ENCODE measurements around the gene COG4.

COG4 gene

DNA sequence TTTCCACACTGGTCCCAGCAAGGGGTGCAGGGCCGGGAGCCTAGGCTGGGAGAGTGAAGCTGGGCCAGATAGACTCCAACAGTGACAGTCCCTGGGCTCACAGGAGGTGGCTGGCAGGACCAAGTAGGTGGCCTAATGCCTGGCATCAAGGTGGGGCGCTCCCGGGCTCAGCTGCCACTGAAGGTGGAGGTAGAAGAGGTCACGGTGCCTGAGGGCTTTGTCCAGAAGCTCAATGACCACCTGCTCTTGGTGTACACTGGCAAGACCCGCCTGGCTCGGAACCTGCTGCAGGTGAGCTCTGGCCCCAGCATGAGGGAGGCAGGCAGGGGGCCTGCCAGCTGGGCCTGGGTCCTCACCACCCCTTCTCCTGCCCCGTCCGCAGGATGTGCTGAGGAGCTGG lies 45.2 kb downstream of the COG4 start:
- DNase-seq: no peak

DNA sequence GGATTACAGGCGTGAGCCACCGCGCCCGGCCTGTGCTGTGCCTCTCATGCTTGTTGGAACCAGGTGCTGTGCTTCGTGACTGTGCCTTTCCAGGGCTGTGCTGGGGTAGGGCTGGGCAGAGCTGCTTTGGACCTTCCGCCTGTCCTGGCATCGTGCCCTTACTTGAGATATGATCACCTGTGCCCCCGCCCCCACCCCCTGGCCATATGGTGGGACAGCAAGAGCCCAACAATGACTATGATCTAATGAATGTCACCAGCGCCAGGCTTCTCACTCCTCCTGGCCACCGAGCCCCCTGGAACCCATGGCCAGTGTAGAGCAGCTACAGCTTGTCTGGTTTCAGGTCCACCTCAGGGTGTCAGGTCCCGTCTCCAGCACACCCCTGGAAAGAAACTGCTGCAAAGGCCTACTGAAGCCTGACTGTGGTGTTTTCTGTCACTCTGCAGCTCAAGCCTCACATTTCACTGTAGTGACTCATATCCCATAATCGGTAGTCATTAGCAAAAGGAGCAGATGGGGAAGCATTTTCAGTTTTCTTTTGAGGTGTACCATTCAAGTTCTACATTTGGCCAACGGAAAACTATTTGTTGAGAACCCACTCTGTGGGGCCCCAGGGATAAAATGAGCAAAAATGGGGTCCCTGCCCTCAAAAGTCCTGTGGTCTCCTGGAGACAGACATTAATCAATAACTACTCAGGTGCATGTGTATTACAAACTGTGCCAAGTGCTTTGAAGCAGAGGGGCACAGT lies 46.9 kb downstream of the COG4 start:
- no peak for DNase-seq

DNA sequence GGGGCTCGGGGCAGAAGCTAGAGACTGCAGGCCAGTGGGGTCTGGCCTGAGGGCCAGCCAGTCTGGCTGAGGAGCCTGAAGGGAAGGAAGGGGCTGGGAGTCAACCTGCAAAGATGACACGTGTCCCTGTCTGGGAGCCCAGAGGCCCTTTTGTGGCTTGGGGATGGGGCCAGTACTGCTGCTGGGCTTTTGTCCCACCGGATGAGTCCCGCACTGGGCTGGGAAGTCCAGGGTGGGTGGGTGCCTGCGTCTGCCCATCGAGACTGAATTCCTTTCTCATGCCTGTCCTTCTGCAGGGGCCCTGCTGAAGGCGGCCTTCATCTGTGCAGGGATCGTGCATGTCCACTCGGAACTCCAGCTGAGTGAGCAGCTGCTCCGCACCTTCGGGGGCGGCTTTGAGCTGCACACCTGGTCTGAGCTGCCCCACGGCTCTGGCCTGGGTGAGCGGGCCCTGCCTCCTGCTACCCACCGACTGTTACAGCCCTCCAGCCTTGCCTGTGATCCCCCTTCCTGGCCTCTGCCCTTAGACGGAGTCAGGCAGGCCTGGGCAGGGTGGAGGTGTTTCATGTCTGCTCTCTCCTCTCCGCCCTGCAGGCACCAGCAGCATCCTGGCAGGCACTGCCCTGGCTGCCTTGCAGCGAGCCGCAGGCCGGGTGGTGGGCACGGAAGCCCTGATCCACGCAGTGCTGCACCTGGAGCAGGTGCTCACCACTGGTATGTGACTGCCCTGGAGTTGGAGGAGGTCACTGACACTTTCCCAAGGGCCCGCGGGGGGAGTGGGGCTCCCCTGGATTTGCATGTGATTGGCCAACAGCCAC lies 48.1 kb downstream of the COG4 start:
- no peak for DNase-seq

DNA sequence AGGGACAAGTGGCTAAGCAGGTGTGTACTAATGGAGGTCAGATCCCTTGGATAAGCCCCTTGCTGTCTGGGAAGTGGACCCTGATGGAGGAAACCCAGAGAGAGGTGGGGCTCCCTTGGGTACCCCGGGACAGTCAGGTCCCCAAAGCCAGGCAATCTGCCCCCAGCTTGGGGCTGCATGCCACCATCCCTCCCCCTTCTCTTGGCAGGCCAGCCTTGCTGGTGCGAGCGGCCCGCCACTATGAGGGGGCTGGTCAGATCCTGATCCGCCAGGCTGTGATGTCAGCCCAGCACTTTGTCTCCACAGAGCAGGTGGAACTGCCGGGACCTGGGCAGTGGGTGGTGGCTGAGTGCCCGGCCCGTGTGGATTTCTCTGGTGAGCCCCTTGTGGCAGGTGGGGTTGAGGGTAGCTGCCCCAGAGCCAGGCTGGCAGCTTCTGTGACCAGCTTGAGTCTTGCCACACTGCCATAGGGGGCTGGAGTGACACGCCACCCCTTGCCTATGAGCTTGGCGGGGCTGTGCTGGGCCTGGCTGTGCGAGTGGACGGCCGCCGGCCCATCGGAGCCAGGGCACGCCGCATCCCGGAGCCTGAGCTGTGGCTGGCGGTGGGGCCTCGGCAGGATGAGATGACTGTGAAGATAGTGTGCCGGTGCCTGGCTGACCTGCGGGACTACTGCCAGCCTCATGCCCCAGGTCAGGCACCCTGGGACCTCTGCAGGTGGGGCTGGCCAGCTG lies 48.9 kb downstream of the COG4 start:
- no peak for DNase-seq

DNA sequence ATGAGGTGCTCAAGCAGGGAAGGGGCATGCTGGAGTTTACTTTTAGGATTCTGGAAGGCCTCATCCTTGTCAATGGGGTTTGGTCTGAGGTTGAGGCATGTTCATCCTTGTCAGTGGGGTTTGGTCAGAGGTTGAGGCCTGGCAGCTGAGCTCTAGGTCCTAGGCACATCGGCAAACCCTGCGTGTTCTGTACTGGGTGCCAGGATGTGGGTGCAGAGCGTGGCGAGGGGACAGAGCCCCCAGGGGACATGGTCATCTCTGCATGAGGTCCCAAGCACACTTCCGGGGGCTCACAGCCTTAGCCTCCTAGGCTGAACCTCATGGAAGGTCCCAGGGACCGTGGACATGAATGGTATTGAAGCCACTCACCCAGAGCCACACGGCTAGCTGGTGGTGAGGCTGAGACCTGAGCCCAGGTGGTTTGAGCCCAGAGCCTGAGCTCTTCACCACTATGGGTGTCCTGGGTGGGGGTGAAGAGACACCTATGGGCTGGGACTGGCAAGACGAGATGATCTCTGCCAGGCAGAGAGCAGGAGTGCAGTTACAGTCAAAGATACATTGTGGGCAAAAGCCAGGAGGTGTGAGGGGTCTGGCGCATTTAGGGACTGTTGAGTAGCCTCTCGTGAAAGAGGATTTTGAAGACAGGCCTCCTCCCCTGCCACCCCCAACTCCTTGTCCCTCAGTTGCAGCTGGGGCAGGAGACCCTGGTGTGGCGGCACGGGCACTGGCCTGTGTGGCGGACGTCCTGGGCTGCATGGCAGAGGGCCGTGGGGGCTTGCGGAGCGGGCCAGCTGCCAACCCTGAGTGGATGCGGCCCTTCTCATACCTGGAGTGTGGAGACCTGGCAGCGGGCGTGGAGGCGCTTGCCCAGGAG lies 49.7 kb downstream of the COG4 start:
- no peak for DNase-seq

DNA sequence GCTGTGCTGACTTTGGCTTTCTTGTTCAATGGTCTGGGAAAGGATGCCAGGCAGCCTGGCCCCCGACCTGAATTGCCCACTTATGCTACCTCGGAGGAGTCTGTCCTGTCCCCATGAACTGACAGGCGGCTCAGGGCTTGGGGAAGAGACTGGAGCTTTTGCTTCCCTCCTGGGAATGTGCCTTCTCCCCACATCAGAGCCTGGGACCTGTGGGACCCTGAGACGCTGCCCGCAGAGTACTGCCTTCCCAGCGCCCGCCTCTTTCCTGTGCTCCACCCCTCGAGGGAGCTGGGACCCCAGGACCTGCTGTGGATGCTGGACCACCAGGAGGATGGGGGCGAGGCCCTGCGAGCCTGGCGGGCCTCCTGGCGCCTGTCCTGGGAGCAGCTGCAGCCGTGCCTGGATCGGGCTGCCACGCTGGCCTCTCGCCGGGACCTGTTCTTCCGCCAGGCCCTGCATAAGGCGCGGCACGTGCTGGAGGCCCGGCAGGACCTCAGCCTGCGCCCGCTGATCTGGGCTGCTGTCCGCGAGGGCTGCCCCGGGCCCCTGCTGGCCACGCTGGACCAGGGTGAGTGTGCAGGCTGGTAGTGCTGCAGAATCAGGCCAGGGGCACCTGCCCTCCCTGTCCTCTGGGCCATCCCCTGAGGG lies 50.4 kb downstream of the COG4 start:
- no peak for DNase-seq

DNA sequence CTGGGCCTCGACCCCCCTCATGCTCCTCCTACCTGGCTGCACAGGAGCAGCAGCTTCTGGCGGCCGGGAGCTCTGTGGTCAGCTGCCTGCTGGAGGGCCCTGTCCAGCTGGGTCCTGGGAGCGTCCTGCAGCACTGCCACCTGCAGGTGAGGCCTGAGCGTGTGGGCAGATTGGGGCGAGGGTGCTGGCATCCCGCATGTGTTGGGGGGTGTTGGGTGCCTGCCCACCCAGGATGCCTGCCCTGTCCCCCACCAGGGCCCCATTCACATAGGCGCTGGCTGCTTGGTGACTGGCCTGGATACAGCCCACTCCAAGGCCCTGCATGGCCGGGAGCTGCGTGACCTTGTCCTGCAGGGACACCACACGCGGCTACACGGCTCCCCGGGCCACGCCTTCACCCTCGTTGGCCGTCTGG lies 52.4 kb downstream of the COG4 start:
- peak; percentile 9 to 35 for DNase-seq

DNA sequence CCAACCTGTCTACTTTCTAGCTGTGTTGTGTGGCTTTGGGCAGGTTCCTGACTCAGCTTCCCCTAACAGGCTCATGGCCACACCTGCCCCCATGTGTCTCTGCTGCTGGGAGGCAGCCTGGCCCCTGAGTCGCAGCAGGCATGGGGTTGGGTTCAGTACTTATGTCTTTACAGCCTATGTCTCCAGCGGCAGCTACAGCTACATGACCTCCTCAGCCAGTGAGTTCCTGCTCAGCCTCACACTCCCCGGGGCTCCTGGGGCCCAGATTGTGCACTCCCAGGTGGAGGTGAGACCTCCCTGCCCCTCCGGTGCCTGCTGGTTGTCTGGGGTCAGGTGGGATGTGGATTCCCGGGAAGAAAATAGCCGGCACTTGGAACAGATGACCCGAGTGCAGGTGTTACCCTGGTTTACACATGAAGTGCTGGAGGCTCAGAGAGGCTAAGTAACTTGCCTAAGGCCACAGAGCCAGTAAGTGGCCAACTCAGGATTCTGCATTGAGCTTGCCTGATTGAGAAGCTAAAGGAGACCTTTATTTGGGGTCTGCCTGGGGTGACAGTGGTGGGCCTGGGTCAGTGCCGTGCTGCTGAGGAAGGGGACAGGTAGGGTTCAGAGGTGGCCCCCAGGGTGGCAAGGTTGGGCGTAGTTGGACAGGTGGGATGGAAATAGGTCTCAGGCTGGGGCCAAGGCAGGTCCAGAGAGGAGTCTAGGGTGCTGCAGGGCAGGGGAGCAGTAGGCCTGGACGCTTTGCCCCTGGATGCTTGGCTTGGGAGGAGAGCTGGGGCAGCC lies 53.0 kb downstream of the COG4 start:
- no peak for DNase-seq

DNA sequence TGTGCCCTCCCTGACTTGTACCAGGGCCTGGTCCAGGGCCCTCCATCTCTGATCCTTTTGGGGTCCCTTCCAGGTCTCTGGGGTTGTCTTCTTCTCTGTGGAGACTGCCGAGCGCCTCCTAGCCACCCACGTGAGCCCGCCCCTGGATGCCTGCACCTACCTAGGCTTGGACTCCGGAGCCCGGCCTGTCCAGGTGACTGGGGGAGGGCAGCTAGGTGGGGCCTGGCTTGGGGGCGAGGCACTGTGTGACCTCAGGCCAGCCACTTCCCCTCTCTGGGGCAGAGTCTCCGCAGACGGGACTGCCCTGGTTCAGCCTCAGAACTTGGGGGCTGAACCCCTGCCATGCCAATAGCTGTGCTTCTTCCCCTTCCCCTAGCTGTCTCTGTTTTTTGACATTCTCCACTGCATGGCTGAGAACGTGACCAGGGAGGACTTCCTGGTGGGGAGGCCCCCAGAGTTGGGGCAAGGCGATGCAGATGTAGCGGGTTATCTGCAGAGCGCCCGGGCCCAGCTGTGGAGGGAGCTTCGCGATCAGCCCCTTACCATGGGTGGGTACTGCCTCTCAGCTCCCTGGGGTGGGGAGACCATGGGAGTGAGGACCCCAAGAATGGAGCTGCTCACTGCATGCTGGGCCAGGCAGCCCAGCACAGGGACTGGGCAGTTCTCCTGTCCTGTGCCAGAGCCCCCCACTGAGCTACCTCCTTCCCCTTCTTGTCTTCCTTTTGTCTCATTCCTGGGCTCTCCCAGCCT lies 54.4 kb downstream of the COG4 start:
- DNase-seq: no peak

DNA sequence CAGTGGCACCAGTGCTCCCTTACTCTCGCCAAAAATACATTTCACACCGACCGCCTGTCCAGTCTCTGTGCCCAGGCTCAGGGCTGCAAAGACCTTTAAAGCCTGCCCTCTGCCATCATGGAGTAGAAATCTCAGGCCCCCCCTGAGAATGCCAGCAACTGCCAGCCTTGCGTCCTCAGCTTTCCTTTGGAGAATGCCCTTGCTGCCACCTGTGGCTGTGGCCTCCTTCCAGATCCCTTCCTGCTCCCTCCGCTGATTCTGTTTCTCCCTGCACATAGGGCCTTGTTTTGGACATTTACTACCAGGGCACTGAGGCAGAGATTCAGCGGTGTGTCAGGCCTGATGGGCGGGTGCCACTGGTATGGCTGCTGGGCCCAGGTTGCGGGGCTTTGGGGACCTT lies 55.7 kb downstream of the COG4 start:
- no peak for DNase-seq

DNA sequence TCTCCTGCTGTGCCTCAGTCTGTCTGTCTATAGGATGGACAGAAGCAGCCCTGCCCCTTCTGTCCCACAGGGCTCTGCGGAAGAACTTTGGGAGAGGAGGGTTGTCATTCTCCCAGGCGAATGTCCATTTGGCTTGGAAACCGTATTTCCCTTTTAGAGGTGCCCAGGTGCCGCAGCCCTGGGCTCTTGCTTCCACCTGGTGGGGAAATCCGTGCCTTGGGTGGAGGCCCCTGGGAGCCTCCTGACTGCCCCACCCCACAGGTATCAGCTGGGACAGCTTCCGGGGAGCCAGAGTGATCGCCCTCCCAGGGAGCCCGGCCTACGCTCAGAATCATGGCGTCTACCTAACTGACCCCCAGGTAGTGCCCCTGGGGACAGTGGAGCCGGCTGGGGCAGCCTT lies 56.2 kb downstream of the COG4 start:
- no peak for DNase-seq

DNA sequence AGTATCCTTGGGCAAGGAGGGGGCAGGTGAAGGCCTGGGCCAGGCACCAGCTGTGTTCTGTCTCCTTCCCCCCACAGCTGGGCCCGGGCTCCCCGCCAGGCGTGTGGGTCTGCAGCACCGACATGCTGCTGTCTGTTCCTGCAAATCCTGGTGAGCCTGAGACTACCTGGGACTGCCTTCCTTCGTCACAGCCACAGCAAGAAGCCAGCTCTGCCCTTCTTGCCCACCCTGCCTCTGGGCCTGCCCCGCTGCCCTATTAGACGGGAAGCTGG lies 56.6 kb downstream of the COG4 start:
- no peak for DNase-seq

DNA sequence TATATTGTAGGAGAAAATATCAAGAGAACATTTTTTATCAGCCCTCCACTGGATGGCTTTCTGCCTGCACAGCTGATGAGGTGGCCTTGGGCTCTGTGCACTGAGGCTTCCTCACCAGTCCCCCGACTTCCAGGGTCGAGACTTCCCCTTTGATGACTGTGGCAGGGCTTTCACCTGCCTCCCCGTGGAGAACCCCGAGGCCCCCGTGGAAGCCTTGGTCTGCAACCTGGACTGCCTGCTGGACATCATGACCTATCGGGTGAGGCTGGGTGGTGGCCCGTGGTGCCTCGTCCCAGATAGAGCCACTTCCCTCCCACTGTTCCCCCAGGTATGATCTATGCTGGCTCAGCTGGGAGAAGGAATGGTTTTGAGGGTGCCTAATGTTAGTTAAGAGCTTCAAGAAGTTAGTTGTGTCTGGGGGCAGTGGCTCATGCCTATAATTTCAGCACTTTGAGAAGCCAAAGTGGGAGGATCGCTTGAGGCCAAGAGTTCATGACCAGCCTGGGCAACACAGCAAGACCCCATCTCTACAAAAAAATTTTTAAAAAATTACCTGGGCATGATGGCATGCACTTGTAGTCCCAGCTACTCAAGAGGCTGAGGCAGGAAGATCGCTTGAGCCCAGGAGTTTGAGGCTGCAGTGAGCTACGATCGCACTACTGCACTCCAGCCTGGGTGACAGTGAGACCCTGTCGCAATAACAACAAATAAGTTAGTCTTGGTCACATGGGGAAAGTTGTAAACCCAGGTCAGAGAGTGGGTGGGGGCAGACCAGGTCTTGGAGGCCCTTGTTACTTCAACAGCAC lies 57.2 kb downstream of the COG4 start:
- no peak for DNase-seq

DNA sequence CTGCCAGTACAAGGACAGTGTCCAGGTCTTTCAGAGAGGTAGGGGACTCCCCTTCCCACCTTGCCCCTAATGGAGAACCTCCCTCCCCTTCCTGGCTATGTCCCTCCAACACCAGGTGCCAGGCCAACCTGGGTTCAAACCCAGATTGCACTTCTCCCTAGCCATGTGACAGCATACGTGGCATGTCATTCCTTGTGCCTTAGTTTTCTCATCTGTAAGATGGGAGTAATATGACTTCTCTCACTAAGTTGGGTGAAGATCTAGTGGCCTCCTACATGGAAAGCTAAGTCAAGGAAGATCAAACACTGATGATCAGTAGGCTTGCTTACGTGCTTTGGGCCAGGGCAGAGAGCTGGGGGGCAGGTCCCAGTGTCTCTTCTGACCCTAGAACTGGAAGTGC lies 60.1 kb downstream of the COG4 start:
- no peak for DNase-seq

DNA sequence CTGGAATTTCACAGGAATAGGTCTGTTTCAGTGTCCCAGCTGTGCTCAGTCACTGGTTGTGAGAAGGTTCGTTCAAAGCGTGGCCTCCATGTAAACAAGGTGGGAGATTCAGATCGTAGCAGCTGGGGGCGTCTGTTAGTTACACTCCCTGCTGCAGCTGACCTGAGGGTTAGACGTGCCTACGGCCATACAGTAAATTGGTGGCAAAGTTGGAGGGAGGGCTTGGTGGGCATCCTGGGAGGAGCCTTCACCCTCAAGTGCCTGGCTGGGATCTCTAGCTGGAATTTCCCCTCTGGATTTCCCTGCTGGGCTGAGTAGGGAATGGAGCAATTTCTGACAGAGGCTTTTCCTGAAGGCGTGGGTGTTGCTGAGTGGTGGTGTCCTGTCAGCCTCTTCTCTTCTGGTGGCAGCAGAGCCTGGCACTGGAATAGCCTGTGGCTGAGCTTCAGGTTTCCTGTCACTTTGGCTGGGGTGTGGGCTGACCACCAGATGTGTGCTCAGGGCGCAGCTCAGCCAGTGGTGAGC lies 62.6 kb downstream of the COG4 start:
- DNase-seq: no peak

DNA sequence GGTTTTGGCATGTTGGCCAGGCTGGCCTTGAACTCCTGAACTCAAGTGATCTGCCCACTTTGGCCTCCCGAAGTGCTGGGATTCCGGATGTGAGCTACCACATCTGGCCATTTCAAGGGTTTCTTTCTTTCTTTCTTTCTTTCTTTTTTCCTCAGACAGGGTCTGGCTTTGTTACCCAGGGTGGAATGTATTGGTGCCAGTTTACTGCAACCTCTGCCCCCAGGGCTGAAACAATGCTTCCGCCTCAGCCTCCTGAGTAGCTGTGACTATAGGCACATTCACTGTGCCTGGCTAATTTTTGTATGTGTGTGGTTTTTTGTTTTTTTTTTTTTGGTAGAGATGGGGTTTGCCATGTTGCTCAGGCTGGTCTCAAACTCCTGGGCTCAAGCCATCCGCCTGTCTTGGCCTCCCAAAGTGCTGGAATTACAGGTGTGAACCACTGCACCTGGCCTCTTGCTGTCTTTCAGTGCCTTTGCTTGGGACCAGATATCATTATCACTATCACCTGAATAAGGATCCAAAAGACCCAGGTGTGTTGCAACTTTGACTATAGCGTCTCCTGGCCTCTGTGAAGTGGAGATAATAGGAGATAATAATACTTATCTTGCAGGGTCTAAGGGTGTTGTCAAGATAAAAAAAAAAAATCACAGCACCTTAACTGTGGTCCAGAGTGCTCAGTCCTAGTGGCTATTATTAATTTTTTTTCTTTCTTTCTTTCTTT lies 65.7 kb downstream of the COG4 start:
- no peak for DNase-seq

DNA sequence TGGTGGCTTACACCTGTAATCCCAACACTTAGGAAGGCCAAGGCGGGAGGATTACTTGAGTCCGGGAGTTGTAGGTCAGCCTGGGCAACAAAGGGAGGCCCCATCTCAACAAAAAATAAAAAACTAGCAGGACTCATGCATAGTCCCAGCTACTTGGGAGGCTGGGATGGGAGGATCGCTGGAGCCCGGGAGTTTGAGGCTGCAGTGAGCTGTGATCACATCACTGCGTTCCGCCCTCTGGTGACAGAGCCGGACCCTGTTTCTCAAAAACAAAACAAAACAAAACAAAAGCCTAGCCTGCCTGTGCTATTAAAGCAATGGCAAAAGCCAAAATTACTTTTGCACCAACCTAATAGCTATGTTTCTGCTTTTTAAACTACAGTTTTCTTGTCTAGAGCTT lies 67.4 kb downstream of the COG4 start:
- no peak for DNase-seq

DNA sequence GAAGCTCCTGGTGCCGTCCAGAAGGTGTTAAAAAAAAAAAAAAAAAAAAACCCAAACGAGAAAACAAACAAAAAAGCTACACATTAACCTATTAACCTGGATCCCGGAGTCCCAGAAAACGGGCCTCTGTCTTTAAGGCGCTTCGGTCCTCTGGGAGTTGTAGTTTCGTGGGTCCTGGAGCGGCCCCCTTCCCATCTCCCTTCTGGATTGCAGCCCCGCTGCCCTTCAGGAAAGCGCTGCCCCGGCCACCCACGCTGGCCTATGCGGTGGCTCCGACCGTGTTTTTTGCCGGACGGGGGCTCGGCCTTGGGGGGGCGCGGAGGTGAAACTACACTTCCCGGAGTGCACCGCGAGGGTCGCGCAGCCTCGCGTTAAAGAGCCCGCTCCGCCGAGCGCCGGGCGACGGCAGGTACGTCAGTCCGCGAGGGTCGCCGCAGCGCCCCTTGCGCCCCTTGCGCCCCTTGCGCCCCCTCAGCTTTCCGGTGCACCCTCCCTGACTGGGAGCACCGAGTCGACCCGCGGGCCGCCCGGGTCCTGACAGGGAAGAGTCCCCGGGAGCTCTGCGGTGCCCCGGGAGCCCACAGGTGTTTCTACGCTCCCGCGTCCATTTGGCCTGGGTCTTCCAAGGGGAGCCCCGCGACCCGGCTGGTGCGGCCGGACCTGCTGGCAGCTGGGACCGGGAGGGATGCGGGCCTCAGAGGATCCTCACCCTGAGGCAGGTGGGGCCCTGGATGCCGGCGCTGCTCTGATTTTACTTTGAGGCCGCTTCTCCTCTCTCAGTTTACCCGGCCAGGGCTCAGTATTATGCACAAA lies 68.9 kb downstream of the COG4 start, which contains the start of gene FCSK:
Gene FCSK (plus strand): TSS at position 374 of the 813 bp plus-strand sequence. CDS start 8,596 bp downstream, outside the sequence.
- peak; percentile 82 to 93 for DNase-seq
